Lower lobe of right lung (tissue), 2 donors: Measurements from ENCODE around the gene ENSA. TPM values are rescaled to one million over a fixed set of nuclear protein-coding genes. Genes with fewer than 3 reads are reported as not detected.

Source experiments
- ATAC-seq, 2 donors: fragments of 200-7000 bp; cut with Tn5 transposase; one replicate each; pipeline ENCODE4 v1.9.1; 2020 to 2022; ENCODE audit warnings: mild to moderate bottlenecking in 2 of 2, moderate library complexity in 2 of 2
- DNase-seq: peaks from one replicate; pipeline ENCODE4 v3.0.0-alpha.2; 2020
- H3K27ac ChIP-seq: fragments of 200-600 bp; one replicate; pipeline ENCODE4 v1.8.0; 2022
- H3K27me3 ChIP-seq: fragments of 200-600 bp; one replicate; pipeline ENCODE4 v1.8.0; 2022; ENCODE audit warnings: low read depth
- H3K36me3 ChIP-seq: fragments of 200-600 bp; one replicate; pipeline ENCODE4 v1.8.0; 2022; ENCODE audit warnings: mild to moderate bottlenecking
- H3K4me1 ChIP-seq: fragments of 200-600 bp; one replicate; pipeline ENCODE4 v1.8.0; 2022
- H3K4me3 ChIP-seq: fragments of 200-600 bp; one replicate; pipeline ENCODE4 v1.8.0; 2022; ENCODE audit warnings: mild to moderate bottlenecking
- H3K9me3 ChIP-seq: fragments of 200-600 bp; one replicate; pipeline ENCODE4 v1.8.0; 2022
- intact Hi-C: fragments of 100-400 bp; cut with DNase I; formaldehyde crosslinking; loops from one replicate; pipeline ENCODE4 v1.11.0; 2022
- total RNA-seq: library from RNA; stranded (reverse); fragmentation: NEBNext Ultra II Directional; extraction: Animal tissue kit (Norgen Biotek cat#: 25700); gene quantifications from one replicate; pipeline ENCODE4 v1.2.1, GENCODE V29; 2021
- TF ChIP-seq, protein P1 (sequence below): fragments of 200-600 bp; IDR thresholded peaks from one replicate; pipeline ENCODE4 v1.8.0; 2022; ENCODE audit warnings: antibody characterized with exemption, mild to moderate bottlenecking
- donor health status: DM: no; HTN: yes; CAD: no; lungs with severe emphysema.

ENSA gene
- total RNA-seq, 1 donor from 2014 or later = 172 TPM

DNA sequence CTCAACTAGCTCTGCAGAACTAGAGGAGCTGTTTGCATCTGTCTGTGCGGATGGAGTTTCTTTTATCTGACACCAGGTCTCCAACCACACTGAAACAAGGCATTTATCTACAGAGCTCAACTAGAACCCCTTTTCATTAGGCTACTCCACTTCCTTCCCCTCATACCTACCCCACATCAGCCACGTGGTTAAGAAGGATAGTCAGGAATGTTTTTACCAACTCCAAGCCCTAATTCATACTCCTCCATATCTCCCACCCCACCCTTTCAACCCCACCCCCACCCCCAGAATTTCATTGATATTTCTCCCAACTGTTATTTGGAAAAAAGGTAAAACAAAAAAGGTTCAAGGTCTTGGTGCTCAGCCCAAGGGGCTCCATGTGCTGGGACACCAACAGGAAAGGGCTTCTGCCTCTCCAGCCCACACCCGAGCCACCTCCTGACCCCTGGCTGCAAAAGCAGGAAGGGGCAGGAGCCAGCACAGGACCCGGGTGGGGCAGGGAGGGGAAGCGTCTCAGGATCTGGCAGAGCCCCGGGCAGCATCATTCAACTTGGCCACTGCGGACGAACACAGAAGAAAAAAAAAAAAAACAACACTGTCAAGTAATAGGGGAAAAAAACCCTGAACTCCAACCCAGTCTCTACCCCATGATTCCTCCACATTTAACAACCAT is 7.0 kb downstream of the ENSA start:
- peak; percentile 68 for DNase-seq
- Histone ChIP-seq H3K27me3 (no peaks in the 10 kb centered on the region), H3K27ac (peak overlapping the region; percentile 64)

DNA sequence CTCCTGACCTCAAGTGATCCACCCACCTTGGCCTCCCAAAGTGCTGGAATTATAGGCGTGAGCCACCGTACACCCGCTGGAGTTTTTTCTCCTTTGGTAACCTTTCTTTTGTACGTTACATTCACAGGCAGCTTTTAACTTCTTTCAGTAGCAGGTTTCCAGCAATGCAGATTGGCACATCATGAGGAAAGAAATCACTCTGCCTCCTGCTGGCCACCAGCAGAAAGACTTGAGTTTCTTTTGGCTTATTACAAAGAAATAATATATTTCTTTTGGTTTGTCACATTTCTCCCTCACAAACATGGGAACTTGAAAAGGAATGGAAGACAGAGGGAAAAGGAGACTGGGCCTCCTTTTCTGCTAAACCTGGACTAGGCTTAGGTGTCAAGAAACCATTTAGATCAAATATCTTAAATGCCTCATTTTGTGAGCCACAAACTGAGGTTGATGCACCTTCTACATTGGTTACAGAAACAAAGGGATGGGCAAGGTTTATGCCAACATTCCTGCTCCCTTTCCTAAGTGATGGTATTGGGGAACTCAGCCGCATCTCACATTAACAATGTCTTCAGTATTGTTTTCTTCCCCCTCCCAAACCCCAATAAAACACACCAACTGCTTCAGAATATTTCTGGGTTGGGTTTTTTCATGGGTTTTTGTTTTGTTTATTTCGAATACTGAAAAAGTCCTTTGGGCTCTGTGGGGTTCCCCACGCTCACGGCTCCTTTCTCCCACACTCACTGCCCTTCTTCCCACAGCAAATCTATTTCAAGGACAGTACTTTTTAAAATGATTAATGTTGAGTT is 7.7 kb downstream of the ENSA start:
- TF ChIP-seq, protein P1, sequence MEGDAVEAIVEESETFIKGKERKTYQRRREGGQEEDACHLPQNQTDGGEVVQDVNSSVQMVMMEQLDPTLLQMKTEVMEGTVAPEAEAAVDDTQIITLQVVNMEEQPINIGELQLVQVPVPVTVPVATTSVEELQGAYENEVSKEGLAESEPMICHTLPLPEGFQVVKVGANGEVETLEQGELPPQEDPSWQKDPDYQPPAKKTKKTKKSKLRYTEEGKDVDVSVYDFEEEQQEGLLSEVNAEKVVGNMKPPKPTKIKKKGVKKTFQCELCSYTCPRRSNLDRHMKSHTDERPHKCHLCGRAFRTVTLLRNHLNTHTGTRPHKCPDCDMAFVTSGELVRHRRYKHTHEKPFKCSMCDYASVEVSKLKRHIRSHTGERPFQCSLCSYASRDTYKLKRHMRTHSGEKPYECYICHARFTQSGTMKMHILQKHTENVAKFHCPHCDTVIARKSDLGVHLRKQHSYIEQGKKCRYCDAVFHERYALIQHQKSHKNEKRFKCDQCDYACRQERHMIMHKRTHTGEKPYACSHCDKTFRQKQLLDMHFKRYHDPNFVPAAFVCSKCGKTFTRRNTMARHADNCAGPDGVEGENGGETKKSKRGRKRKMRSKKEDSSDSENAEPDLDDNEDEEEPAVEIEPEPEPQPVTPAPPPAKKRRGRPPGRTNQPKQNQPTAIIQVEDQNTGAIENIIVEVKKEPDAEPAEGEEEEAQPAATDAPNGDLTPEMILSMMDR = peak; percentile 68
- peaks cover 48% of the 10 kb centered on the region for H3K4me1 ChIP-seq
- no peaks in the 10 kb centered on the region for H3K9me3 ChIP-seq
- H3K36me3 ChIP-seq = peaks cover 77% of the 10 kb centered on the region
- no peak for DNase-seq
- peak; percentile 41 to 49 for ATAC-seq
- H3K4me3 ChIP-seq = no peak overlapping the region
- H3K27me3 ChIP-seq = no peaks in the 10 kb centered on the region
- intact Hi-C loops = loop anchor here (10.0 kb wide), 1 partner anchor 47 kb away; the partner anchor contains the start of gene MCL1
- peak overlapping the region; percentile 64 for H3K27ac ChIP-seq

More for the DNA sequence above, 7.0 kb downstream of the ENSA start:
- ATAC-seq = peak in 1 of 2 donors; percentile 37
- peaks cover 80% of the 10 kb centered on the region for H3K36me3 ChIP-seq
- no peaks in the 10 kb centered on the region for H3K9me3 ChIP-seq
- TF ChIP-seq, protein P1 = no peak
- H3K4me3 ChIP-seq = no peak overlapping the region
- intact Hi-C loops = loop anchor here (10.0 kb wide), 1 partner anchor 48 kb away; the partner anchor contains the start of gene MCL1
- H3K4me1 ChIP-seq = peaks cover 48% of the 10 kb centered on the region

DNA sequence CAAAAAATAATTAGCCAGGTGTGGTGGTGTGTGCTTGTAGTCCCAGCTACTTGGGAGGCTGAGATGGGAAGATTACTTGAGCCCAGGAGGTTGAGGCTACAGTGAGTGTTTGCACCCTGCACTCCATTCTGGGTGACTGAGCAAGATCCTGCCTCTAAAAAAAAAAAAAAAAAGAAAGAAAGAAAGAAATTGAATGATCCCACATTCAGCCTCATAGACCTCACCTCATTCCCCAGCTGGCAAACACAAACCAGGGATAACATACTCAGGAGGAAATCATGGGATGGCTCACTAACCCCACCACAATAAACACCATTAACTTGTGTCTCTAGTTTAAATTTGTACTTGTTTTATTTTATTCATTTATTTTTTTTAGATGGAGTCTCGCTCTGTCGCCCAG is 8.5 kb downstream of the ENSA start:
- no peak overlapping the region for H3K4me3 ChIP-seq
- intact Hi-C loops = loop anchor here (10.0 kb wide), 1 partner anchor 46 kb away; the partner anchor contains the start of gene MCL1
- H3K27ac ChIP-seq = peak overlapping the region; percentile 64
- H3K36me3 ChIP-seq = peaks cover 74% of the 10 kb centered on the region
- no peaks in the 10 kb centered on the region for H3K27me3 ChIP-seq
- ATAC-seq (no peak), DNase-seq (no peak)
- peaks cover 48% of the 10 kb centered on the region for H3K4me1 ChIP-seq
- TF ChIP-seq, protein P1 = no peak
- H3K9me3 ChIP-seq = no peaks in the 10 kb centered on the region

DNA sequence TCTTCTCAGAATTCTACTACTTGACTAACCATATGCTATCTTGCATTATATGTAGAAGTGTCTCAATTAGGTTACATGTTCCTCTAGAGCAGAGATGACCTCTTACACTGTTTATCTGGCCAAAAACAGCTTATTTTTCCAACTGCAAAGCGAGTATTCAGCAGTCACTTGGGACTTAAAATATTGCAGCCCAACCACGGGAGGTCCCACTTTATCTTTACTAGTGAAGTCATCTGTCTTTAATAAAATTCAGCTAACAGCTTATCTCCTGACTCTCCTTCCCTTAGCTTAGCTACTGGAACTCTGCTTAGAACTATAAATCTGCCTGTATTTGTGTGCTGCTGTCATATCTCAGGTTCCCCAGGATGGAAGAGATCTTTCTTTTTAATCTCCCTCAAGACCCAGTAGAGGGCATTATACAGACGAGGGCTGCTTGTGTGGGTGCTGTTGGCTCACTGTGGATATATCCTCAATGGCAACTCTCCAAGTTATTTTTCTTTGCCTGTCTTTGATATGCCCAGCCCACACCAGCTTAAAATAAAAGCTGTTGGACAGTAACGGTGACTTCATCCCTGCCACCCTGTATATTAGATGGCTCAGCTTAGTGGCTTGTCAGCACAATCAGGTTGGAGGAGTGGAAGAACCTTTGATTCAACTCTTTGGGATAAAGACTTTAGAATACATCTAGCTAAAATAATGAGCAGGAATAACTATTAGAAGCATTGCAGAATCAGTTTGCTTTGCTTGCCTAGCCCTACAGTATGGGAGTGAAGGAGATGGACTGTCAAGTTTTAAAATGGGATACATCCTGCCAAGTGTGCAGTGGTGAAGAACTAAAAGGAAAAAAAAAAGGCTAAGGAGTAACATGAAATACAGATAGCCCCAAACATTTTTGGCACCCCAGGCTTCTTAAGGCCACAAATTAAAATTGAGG is 9.6 kb downstream of the ENSA start:
- Histone ChIP-seq H3K27ac (peak overlapping the region; percentile 47), H3K4me3 (no peak overlapping the region), H3K27me3 (no peaks in the 10 kb centered on the region), H3K36me3 (peaks cover 63% of the 10 kb centered on the region), H3K9me3 (no peaks in the 10 kb centered on the region), H3K4me1 (peaks cover 56% of the 10 kb centered on the region)
- ATAC-seq (peak; percentile 82 to 83), DNase-seq (no peak)
- intact Hi-C loops = loop anchor here (10.0 kb wide), 1 partner anchor 45 kb away; the partner anchor contains the start of gene MCL1
- TF ChIP-seq, protein P1 = peak; percentile 33
